ENCODE data around the gene SLC9A1.

- TF ChIP-seq CTCF (IDR thresholded peaks at IDR 0.05) (no peak), POLR2A (IDR thresholded peaks at IDR 0.05) (no peak)
These were observed 51.4 kb downstream of the SLC9A1 start for GRCh38 chr1:27103498-27103897.
